Stimulated activated CD4-positive, alpha-beta T cell treated with anti-CD3 and anti-CD28 coated beads, Interleukin-12 subunit alpha, Interleukin-12 subunit beta, amount 100 ng/mL, for 4 hours (primary cell): ENCODE data around the gene RBL2.
"Not testable (repeated sequence)": the region's sequence is repeated elsewhere in the genome, so short reads cannot be mapped to it uniquely, and the experiment has no call there.

Experiments
- DNase-seq: peaks from one replicate; pipeline ENCODE4 v3.0.0-alpha.2; 2020

Gene RBL2

DNA sequence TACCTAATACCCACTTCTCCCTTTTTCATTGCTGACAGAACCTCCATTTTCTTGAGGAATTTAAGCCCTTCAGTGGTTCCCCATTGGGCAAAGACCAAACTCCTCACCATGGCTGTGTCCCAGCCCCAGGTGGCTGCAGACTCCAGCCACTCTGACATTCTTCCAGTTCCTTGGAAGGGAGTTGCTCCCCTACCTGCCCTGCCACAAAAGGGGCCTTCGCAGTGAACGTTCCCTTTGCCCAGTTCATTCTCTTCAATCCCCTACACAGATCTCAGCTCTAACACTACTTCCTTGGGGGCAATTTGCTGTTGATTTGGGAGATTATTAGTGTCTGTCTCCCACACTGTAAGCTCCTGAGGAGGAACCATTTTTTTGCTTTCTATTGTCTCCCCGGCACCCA, 72.0 kb downstream of the RBL2 start:
- no peak for DNase-seq

DNA sequence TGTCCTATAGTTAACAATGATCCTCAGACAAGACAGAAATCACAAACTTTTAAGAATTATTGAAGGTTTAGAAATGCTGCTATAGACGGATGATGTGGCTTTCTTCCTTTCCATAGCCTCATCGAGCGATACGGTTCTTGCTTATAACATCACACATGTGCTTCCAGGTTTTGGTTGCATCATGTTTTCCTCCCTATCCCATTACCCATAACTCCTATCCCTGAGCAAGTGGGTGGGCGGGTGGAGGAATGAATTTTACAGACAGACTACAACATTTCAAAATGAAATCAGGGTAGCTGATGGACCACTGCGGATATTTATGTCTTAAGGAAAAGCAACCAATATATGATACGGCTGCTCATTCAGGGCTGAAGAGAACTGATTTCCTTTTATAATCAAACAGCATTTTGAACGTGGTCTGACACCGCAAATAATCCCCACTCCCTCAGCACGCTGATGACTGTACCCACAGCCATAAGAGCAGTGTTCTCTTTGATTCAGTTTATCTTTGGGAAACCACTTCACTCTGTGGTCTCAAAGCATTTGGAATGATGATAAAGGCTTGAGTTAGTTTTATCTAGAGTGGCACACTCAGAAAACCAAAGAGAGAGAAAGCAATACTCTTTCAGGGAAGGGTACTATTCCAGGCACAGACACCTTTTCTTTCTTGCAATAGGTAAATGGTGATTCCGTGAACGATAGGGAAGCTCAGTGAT, 73.4 kb downstream of the RBL2 start:
- DNase-seq: no peak

DNA sequence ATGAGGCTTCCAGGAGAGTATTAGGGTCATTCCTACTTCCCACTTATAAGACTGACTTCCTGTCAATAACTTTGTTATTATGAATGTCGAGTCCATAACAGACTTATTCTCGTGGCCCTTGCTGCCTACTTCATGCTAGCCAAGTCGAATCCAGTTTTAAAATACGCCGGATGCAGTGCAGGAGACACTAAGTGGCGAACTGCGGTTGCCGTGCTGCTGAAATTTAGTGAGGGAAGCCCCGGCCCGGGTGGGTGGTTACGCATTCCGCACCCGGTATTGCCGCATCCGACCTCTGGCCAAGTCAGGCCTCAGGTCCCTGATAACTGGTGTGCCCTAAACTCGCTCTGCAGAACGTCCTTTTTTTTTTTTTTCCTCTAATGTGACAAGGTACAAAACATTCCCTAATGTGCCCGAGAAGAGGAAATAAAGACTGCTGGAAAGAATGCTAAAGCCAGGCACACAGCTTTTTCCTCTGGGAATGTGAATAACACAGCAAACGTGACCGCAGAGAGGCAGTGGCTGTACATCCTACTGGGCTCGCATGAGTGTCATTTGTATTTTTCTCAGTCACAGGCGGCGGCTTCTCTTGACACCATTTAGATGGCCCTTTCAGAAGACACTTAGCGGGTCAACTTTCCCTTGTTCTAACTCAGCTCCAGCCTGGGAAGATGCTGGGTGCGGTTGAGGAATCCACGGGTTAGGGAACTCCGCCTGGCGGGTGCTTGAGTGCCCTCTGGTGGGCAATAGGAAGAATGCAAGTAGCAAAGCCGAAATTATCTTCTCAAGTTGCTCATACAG, 75.8 kb downstream of the RBL2 start:
- peak; percentile 47 for DNase-seq

DNA sequence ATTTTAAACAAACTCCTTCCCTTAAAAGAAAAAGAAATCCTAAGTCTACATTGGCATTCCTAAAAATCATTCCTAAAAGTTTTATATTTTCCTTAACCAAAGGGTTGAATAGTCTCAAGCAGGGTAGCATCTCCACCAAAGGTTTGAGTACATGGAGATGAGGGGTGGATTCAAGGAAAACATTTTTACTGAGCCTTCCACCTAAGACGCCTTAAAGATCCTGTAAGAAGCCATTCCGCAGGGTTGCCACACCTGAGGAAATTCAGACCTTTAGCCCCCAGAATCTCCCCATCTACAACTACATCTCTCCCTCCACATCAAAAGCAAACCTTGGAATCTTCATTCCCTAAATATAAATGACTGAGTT, 76.4 kb downstream of the RBL2 start:
- no peak for DNase-seq

DNA sequence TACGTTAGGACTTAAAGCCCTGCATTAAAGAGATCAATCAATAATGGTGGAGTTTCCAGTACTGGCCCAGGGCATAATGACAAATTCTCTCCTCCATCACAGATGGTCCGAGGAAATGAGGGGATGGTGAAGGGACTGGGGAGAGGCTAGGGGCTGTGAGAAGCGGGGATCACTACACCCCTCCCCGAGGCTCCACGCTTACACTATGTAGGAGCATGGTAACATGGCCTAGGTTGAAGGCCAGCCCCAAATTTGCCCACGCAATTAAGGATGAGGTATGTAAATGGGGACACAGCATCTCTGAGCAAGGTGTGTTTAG, 76.8 kb downstream of the RBL2 start:
- DNase-seq: no peak

DNA sequence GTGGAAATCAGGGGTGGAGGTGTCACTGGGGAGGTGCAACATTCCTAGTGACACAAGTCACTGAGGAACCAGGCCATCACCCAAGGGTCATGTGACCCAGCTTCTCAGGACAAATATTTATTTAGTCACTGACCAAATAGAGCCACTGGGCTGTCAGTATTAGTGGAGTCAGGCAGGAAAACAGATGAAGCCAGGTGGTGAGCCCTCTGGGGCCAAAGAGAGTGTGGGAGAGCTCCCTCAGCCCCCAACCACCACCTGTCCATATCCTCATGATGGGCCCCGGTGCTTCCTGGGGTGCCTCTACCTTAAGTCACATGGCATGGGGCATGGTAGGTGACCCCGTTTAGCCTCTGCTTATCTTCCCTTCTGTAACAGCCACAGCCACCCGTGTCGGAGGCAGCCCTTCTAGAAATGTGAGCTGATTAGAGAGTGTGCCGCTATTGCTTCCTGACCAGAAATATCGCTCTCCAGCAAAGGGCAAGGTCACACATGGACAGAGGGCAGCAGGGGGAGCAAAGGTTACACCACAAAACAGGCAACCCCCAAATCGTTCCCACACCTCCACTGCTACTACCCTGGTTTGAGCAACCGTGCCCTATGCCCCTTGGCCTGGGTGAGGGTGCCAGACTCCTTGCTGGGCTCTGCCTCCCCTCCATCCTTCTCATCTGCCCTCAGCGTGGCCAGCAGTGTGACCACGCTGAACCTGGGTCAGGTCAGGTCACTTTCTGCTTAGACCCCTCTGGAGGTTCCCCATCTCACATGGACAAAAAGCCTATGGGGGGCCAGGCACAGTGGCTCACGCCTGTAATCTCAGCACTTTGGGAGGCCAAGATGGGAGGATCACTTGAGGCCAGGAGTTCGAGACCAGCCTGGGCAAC, 77.4 kb downstream of the RBL2 start:
- no peak for DNase-seq

DNA sequence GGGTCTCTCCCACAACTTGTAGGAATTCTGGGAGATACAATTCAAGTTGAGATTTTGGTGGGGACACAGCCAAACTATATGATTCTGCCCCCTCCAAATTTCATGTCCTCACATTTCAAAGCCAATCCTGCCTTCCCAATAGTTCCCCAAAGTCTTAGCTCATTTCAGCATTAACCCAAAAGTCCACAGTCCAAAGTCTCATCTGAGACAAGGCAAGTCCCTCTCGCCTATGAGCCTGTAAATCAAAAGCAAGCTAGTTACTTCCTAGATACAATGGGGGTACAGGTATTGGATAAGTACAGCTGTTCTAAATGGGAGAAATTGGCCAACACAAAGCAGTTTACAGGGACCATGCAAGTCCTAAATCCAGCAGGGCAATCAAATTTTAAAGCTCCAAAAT, 78.5 kb downstream of the RBL2 start:
- DNase-seq: not testable (repeated sequence)

DNA sequence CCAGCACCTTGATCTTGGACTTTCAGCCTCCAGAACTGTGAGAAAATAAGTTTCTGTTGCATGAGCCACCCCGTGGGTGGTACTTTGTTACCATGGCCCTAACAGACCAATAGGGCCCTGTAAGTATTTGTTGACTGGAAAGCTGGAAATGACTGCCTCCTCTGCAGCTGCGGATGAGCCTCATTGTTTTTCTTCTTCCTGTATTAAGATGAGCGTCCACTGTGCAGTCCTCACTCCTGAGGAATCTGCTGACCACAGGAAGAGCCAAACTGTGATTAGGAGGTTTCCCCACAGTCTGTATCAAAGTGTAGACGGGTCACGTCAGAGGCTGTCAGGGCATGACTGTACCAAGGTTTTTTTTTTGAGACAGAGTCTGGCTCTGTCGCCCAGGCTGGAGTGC, 81.0 kb downstream of the RBL2 start:
- no peak for DNase-seq

DNA sequence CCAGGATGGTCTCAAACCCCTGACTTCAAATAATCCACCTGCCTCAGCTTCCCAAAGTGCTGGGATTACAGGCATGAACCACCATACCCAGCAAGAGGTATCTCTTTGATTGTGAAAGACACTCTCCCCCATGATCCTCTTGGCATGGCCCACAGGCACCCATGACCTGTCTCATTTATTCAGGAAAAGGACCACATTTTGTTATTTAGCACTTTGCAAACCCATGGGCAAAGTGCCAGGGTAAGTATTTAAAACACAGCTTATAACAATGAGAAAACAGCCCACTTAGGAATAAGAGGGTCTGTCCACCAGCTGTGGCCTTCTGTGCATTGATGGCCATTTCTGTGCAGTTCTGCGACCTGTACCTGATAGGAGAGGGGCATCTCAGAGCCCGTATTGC, 81.5 kb downstream of the RBL2 start:
- no peak for DNase-seq

DNA sequence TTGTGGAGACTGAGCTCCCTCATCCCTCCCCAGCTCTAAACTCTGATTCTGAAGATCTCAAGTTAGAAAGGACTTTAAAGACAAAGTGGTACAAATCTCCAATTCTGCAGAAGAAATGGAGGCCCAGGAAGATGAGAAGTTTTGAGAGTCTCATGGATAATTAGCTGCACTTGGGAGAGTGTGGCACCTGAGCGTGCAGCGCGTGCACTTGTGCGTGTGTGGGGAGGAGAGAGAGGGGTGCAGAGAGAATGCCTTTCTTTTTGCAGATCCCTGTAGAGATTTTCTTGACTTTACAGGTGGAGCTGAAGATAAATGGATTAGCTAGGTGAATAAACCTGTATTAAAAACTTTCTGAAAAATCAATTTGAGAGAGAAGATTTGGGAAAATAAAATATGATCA, 83.6 kb downstream of the RBL2 start:
- DNase-seq: no peak

DNA sequence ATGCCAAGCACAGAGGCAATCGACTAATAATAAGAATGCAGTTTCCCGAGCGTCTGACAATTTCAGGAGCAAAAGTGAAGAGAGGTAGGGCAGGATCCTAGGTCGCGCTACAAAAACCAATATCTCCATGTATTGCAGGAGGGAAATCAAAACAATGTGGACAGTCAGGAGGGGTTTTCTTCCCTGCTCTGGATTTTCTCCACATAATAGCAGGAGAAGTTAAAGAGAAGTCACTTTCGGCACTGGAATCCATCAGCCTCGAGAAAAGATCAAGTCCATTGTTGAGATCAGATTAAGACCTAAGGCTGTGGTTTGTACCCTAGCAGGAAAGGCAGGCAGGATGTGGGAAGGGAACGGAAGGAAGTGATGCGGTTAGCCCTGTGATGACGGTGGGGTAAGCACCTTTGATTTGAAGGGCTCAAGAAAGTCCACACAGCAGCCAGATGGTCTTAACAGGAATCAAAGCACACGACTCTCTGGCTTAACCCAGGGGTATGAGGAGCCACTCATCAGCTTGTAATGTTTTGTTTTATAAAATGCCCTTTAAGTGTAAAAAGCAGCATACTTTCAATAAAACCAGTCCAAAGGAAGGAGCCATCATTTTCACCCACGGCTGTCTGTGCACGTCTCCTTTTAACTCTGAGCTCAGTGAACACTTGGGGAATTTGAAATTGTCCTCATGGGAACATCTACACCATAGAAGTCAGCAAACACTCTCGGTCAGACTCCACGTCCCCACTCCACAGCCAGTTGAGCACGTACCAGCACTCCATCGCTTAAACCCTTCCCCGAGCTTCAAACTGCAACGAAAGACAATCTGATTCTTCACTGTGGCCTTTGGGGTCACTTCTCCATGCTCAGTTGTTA, 84.5 kb downstream of the RBL2 start:
- DNase-seq: peak; percentile 41

DNA sequence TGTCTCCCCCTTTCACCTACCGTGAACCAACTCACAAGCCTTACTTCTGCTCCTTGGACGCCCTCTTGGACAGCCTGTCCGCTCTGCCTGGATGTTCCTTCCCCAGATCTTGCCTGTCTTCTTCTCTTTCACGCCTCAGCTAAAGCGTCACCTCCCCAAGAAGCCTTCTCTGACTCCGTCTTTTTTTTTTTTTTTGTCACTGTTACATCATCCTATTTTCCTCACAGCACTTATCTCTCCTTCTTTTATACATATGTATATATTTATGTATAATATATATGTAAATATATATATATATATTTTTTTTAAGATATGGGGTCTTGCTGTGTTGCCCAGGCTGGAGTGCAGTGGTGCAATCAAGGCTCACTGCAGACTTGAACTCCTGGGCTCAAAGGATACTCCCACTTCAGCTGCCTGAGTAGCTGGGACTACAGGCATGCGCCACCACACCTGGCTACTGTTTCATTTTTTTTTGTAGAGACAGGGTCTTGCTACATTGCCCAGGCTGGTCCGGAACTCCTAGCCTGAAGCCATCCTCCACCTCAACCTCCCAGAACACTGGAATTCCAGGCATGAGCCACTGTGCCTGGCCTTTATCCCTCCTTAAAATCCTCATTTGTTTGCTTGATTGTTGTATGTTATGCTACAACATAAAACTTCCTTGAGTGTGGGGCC, 85.3 kb downstream of the RBL2 start:
- DNase-seq: no peak

DNA sequence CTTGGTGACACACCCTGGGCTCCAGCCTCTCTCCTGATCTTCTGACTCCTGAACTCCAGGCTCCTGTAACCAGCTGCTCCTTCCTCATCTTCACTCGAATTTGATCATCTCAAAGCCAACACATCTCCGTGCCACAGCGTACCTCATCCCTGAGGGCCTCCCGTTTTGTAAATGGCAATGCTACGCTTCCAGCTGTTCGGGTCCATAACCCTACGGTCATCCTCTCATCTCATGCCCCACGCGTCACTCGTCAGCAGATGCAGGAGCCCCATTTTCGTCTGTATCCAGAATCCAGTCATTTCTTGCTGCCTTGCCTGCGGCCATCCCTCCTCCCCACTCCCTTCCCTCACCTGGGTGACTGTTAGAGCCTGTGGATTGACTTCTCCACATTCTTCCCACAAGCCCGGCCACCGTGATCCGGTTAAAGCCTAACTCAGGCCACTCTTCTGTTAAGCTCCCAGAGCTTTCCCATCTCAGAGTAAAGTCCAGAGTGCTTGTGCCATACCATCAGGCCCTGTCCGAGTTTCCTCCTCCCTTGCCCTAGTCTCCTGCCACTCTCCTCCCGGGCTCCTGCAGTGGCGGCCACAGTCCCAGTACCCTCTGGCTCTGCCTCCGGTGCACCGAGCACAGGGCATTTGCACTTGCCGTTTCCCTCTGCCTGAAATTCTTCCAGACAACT, 89.0 kb downstream of the RBL2 start:
- DNase-seq: no peak

DNA sequence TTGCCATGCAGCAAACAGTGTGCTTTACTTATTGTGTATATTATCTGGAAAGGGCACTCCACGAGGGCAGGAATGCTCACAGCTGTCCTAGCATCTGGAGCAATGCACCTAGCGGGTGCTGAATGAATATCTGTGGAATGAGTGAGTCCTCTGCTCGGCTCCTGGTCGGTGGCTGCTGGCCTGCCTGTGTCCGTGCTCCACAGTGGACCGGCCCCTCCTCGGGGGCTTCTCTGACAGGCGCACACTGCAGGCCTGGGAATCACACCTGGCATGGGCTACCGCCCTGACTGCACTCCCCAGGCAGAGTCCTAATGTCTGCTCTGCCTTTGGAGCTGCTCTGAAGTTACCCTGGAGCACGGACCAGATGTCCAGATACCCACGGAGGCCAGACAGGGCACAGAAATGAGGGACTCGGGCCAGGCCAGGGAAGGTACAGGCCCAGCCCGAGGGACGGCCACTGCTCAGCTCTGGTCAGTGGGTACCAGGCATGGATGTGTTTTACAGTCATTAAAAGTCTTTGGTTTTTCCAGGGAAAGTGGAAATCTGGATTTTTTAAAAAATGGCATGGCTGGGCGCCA, 89.8 kb downstream of the RBL2 start:
- no peak for DNase-seq

DNA sequence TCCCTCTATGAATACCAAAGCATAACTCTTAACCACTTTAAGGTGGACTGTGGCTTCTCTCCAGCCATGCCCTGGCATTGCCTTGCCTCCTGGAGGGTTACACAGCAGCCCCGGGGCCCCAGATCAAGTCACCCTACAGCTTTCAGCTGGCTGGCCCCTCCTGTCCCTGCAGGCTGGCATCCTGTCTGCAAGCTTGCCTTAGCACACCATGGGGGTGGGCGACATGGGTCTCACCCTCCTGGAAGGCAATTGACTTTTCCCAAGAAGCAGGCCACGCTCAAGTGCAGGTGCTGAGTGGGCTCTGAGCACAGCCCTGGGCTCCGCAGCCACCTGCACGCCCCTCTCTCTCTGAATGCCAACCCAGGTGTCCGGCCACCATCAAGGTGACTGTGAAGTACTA, 94.5 kb downstream of the RBL2 start:
- no peak for DNase-seq

DNA sequence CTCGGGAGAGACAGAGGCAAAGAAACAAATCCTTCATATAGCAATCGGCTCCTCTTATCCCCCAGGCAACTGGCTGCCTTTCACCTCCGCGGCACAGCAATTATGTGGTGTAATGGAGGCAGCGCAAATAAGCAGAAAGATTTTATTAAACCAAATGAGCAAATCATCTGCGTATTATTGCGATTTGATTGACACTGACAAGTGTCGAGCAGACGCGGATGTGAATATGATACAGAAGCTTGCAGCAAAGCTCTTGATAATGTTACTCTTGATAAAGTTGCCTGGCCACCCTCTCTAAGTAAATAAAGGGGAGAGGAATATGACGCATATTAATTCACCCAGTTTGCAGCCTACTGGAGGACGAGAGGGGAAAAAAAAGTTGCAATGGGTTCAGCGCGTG, 95.2 kb downstream of the RBL2 start:
- DNase-seq: no peak

DNA sequence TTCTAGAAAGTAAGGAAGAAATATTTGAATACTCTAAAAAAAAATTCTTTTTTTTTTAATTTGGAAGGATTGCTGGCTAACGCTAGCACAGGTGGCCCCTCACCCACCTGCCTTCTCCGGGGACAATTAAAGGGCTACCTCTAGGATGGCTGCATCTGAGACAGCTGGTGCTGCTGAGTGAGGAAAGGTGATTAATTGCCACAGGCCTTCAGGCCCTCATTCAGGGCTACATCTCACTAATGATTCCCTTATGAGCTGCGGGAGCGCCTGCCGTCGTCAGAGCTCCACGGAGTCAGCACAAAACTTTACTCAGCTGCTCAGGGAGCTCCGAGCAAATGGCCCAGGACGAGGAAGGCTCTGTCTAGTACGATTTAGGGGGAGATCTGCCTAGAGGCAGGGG, 95.8 kb downstream of the RBL2 start:
- DNase-seq: no peak

DNA sequence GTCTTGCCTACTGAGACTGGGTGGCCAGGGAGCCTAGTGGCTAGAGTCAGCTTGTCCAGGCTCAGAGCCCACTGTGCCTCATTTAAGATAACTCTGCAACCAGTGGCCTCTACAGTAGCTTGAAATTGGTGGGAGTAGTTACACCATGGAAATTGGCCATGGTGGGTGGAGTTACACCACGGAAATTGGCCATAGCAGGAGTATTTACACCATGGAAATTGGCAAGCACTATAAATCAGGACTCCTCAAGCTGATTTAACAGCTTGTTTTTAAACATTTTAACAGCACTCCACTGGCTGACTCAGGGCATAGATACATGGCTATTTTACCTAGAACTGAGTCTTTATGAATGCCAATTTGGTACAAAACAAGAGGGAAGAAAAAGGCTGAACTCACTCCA, 96.5 kb downstream of the RBL2 start:
- DNase-seq: no peak

DNA sequence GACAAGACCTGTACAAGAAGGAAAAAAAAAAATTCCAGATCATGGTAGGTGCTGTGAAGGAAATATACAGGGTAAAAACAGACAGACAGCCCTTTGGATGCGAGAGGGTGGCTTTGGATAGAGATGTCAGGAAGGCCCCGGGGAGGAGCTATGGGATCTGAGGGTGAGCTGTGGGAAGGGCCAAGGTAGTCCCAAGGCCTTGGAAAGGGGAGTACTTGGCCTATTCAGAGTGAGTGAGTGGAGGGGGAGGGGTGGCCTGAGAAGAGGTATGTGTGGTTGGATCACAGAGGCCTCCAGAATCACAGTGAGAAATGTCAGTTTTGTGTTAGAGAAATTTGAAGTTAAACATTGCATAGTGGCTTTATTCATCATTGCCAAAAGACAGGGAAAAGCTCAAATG, 99.9 kb downstream of the RBL2 start:
- no peak for DNase-seq

DNA sequence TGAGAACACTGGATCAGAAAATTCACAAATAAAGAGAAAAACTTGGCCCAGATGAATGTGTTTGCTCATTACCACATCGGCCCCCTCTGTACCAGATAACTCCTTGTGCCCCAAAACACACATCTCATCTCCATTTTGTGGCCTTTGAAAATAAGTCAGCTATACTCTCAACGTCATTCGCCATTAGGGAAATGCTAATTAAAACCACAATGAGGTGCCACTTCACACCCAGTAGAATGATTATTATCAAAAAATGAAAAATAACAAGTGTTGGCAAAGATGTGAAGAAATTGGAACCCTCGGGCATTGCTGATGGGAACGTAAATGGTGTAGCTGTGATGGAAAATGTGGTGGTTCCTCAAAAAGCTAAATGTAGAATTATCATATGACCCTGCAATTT, 103.4 kb downstream of the RBL2 start:
- no peak for DNase-seq

DNA sequence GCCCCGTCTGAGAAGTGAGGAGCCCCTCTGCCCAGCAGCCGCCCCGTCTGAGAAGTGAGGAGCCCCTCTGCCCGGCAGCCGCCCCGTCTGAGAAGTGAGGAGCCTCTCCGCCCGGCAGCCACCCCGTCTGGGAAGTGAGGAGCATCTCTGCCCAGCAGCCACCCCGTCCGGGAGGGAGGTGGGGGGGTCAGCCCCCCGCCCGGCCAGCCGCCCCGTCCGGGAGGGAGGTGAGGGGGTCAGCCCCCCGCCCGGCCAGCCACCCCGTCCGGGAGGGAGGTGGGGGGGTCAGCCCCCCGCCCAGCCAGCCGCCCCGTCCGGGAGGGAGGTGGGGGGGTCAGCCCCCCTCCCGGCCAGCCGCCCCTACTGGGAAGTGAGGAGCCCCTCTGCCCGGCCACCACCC, 105.1 kb downstream of the RBL2 start:
- DNase-seq: not testable (repeated sequence)
